HL-60 (cell line): Measurements from ENCODE around the gene GPHN.
A peak's percentile ranks its signal among the peaks of the same experiment; 100 is the strongest.

Experiments used
- DNase-seq, 2 experiments: peaks; one replicate each; pipeline ENCODE4 v3.0.0-alpha.2; 2010 to 2020; ENCODE audit warnings: low read depth in 1 of 2, low spot score in 1 of 2
- H3K27ac ChIP-seq: fragments of 250-450 bp; sonication (Bioruptor Pico); replicated peaks from 2 replicates; pipeline ENCODE4 v1.5.1; 2020; ENCODE audit warnings: mild to moderate bottlenecking, moderate library complexity
- H3K27me3 ChIP-seq: fragments of 250-450 bp; sonication (Bioruptor Pico); 2 replicates; pipeline ENCODE4 v1.5.1; 2021; ENCODE audit warnings: mild to moderate bottlenecking, moderate library complexity; ENCODE audit not compliant: insufficient read depth, poor library complexity, severe bottlenecking
- H3K4me3 ChIP-seq: replicated peaks from 2 replicates; pipeline ENCODE4 v1.5.1; 2011; ENCODE audit warnings: mild to moderate bottlenecking, control low read depth, low read length; ENCODE audit not compliant: insufficient read depth
- GABPA ChIP-seq: IDR thresholded peaks from 2 replicates; pipeline ENCODE4 v1.6.1; 2012; ENCODE audit warnings: low read depth
- POLR2AphosphoS5 ChIP-seq: IDR thresholded peaks from 2 replicates; pipeline ENCODE4 v1.6.1; 2012; ENCODE audit warnings: low read depth
- SPI1 ChIP-seq: IDR thresholded peaks from 2 replicates; pipeline ENCODE4 v1.6.1; 2012; ENCODE audit warnings: low read depth, mild to moderate bottlenecking, borderline replicate concordance
- TF ChIP-seq, protein P1 (sequence below): IDR thresholded peaks from one replicate; pipeline ENCODE4 v1.5.1; 2011; ENCODE audit warnings: low read length, control low read depth, inconsistent platforms; ENCODE audit not compliant: insufficient read depth
- TF ChIP-seq, protein P2 (sequence below): IDR thresholded peaks from 2 replicates; pipeline ENCODE4 v1.6.1; 2012; ENCODE audit warnings: low read depth; ENCODE audit not compliant: insufficient replicate concordance

The GPHN gene

DNA sequence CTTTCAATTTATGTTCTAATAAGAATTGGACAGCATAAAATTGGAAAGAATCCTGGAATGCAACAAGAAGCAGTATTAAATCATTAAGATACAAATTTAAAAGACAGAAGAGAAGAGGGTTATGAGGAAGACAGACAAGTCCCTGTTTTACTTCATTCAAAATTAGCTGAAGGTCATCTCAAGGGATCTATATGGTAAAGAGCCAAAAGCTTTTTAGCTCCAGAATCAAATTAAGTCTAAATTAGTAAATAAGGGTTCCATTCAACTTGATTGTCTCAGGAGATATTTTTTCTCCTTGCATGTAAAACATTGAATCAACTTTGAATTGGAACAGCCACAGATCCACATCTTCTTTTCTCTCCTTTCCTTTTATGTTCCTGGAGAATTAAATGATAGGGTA, 14.2 kb upstream of the GPHN start:
- H3K27me3 ChIP-seq, result no peaks in the 10 kb centered on the region
- TF ChIP-seq POLR2AphosphoS5 (no peak), SPI1 (no peak), GABPA (no peak)
- TF ChIP-seq, protein P1, sequence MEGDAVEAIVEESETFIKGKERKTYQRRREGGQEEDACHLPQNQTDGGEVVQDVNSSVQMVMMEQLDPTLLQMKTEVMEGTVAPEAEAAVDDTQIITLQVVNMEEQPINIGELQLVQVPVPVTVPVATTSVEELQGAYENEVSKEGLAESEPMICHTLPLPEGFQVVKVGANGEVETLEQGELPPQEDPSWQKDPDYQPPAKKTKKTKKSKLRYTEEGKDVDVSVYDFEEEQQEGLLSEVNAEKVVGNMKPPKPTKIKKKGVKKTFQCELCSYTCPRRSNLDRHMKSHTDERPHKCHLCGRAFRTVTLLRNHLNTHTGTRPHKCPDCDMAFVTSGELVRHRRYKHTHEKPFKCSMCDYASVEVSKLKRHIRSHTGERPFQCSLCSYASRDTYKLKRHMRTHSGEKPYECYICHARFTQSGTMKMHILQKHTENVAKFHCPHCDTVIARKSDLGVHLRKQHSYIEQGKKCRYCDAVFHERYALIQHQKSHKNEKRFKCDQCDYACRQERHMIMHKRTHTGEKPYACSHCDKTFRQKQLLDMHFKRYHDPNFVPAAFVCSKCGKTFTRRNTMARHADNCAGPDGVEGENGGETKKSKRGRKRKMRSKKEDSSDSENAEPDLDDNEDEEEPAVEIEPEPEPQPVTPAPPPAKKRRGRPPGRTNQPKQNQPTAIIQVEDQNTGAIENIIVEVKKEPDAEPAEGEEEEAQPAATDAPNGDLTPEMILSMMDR, result no peak
- TF ChIP-seq, protein P2, sequence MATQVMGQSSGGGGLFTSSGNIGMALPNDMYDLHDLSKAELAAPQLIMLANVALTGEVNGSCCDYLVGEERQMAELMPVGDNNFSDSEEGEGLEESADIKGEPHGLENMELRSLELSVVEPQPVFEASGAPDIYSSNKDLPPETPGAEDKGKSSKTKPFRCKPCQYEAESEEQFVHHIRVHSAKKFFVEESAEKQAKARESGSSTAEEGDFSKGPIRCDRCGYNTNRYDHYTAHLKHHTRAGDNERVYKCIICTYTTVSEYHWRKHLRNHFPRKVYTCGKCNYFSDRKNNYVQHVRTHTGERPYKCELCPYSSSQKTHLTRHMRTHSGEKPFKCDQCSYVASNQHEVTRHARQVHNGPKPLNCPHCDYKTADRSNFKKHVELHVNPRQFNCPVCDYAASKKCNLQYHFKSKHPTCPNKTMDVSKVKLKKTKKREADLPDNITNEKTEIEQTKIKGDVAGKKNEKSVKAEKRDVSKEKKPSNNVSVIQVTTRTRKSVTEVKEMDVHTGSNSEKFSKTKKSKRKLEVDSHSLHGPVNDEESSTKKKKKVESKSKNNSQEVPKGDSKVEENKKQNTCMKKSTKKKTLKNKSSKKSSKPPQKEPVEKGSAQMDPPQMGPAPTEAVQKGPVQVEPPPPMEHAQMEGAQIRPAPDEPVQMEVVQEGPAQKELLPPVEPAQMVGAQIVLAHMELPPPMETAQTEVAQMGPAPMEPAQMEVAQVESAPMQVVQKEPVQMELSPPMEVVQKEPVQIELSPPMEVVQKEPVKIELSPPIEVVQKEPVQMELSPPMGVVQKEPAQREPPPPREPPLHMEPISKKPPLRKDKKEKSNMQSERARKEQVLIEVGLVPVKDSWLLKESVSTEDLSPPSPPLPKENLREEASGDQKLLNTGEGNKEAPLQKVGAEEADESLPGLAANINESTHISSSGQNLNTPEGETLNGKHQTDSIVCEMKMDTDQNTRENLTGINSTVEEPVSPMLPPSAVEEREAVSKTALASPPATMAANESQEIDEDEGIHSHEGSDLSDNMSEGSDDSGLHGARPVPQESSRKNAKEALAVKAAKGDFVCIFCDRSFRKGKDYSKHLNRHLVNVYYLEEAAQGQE, result no peak

DNA sequence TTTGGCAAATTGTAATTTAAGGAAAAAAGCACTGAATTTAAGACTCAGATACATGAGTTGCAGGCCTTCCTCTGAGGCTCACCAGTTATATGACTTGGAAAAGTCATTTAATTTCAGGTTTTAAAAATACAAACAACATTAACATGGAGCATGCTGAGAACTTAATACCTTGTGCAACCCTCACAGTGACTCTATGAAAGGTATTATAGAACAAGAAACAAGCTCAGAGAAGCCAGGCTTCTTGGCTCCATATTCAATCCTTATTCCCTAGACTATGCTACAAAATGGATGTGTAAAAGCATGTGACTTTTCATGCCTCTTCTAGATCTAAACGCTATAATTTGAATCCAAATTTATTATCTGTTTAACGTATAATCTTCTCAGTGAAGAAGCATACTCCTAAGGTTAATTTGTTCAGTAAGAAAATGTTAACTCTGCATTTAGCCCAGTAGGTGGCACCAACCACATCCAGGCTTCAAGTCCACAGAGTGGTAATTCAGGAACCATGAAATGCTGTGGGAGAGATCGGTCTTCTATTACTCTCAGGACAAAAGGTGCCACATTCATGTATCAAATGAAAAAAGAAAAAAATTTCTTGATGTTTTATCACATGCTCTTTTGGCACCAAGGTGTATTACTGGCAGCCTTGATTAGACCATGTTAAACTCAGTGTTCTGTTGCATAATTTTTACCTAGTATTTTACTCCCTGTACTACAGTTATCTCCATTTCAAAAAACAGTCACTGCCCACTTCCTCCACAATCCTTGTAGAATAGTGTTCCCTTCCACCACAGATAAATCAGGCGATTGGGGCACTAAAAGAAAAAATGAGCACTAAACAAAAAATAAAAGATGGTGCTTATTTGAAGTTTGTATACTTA, 12.5 kb upstream of the GPHN start:
- no peaks in the 10 kb centered on the region for H3K27me3 ChIP-seq
- H3K27ac ChIP-seq, result no peak overlapping the region
- TF ChIP-seq, protein P2, result no peak
- no peak for TF ChIP-seq GABPA
- no peak for TF ChIP-seq SPI1
- no peak for TF ChIP-seq POLR2AphosphoS5
- TF ChIP-seq, protein P1, result peak; percentile 31
- no peak overlapping the region for H3K4me3 ChIP-seq
- peak in 1 of 2 experiments; percentile 35 for DNase-seq

More for the DNA sequence above, 14.2 kb upstream of the GPHN start:
- Histone ChIP-seq H3K27ac (no peak overlapping the region), H3K4me3 (no peak overlapping the region)
- DNase-seq, result no peak

DNA sequence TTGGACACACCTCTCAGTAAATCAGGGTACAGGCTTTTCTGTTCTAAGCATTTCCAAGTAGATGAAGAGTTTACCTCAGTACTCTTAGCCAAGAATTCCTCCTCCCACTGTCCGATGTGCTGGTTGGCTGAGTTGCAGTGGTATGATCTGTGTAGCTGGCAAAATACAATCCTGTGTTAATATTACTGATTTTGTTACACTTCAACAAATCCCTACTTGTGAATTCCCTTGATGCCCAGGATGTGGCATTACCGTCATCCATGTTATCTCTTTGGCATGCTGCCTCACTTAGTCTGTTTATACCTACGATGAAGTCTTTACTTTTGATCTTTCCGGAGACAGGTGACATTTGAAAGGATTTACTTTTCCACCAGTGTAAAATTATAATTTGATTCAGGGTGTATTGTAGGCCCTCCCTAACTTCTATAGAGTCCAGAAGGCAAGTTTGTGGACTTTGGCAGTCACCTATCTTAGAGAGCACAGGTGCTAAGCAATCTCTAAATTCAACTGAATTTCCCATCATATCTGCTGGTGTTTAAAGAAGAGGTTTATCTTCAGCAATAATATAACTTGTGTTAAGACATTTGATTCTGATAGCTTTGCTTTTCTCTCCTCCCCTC, 11.6 kb upstream of the GPHN start:
- no peak overlapping the region for H3K27ac ChIP-seq
- DNase-seq, result no peak
- no peak overlapping the region for H3K4me3 ChIP-seq
- TF ChIP-seq, protein P2, result no peak
- TF ChIP-seq, protein P1, result no peak
- H3K27me3 ChIP-seq, result no peaks in the 10 kb centered on the region
